ENCODE data around the gene LRRC37A2. TPM values are rescaled to one million over a fixed set of nuclear protein-coding genes. Genes with fewer than 3 reads are reported as not detected.
"Not testable (repeated sequence)": the region's sequence is repeated elsewhere in the genome, so short reads cannot be mapped to it uniquely, and the experiment has no call there.

Gene LRRC37A2
- total RNA-seq, 1 donor from 2014 or later: 5.1 TPM

- not testable (repeated sequence) for DNase-seq
These were observed 86.2 kb downstream of the LRRC37A2 start for GRCh38 chr17:46598344-46598931.

GRCh38 chr17:46600767-46601166 lies 88.5 kb downstream of the LRRC37A2 start:
- not testable (repeated sequence) for DNase-seq

GRCh38 chr17:46603125-46603524 lies 90.9 kb downstream of the LRRC37A2 start:
- not testable (repeated sequence) for DNase-seq

Other genes starting within 250 kb of the LRRC37A2 start
- 0.60 and 1.9 TPM in 2 replicates for gene LRRC37A, start 217.3 kb upstream of the LRRC37A2 start, total RNA-seq
- 12.7 and 13.1 TPM in 2 replicates for gene ARL17B, start 150.7 kb upstream of the LRRC37A2 start, total RNA-seq
- gene ARL17A, start 67.2 kb downstream of the LRRC37A2 start, total RNA-seq: 3.4 and 4.9 TPM in 2 replicates
- 40.2 and 55.7 TPM in 2 replicates for gene NSF, start 78.2 kb downstream of the LRRC37A2 start, total RNA-seq

Measured in dermis blood vessel endothelial cell (primary cell).